SU-DHL-6 (cell line): ENCODE data around the gene SLC35B2.

Source experiments
- EZH2phosphoT487 ChIP-seq: fragments of 200-600 bp; sonication (generic), shearing (Covaris generic); conservative IDR thresholded peaks from 2 replicates; pipeline ENCODE4 v1.6.1; 2018; ENCODE audit warnings: mild to moderate bottlenecking, antibody characterized with exemption, low read length, moderate library complexity, mixed read lengths
- TF ChIP-seq, protein P1 (sequence below): fragments of 200-600 bp; sonication (generic); IDR thresholded peaks from one replicate; pipeline ENCODE4 v1.5.1; 2017; ENCODE audit warnings: antibody characterized with exemption, mild to moderate bottlenecking, low read length, moderate library complexity; ENCODE audit not compliant: insufficient read depth, poor library complexity, severe bottlenecking

DNA sequence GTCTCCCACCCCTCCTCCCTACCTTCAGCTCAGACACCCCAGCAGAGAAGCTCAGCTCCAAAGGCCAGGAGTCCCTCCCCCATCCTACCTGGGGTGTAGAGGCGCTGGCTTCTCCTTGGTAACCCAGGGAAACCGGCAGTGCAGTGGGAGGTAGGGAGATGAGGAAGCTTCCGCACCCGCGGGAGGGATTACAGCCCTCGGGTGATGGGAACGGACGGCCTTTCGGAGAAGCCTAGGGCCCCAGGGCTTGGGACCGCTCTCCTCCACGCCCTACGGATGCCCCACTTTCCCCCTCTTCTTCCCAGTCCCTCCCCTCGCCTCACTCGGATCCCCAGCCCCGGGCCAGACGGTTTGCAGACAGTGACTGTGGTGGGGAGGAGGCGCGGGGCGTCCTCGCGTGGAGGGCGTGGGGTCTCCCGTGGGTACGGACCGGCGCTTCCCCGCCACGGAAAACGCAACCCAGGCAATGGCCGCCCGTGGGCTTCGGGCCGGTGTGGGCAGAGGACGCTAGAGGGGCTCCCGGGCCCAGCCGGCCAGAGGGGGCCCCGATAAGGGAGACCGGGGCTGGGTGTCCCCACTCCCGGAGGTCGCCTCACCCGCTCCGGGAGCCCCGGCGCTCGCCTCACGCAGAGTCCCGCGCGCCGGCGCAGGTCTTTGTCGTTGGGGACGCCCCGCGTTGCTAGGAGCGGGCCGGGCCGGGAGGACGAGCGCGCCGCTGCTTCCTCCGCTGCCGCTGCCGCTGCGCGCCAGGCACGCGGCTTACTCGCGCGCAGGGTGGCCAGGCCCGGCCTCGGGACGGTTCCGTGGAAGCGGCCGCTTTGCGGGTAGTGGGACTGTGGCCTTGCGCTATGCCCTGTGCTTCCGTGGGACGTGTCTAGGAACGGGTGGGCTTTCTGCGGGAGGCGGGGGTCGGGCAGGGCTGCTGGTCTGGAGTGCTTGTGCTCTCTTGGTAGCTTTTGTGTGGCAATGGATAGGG lies 40.0 kb upstream of the SLC35B2 start:
- TF ChIP-seq, protein P1, sequence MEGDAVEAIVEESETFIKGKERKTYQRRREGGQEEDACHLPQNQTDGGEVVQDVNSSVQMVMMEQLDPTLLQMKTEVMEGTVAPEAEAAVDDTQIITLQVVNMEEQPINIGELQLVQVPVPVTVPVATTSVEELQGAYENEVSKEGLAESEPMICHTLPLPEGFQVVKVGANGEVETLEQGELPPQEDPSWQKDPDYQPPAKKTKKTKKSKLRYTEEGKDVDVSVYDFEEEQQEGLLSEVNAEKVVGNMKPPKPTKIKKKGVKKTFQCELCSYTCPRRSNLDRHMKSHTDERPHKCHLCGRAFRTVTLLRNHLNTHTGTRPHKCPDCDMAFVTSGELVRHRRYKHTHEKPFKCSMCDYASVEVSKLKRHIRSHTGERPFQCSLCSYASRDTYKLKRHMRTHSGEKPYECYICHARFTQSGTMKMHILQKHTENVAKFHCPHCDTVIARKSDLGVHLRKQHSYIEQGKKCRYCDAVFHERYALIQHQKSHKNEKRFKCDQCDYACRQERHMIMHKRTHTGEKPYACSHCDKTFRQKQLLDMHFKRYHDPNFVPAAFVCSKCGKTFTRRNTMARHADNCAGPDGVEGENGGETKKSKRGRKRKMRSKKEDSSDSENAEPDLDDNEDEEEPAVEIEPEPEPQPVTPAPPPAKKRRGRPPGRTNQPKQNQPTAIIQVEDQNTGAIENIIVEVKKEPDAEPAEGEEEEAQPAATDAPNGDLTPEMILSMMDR, result no peak
- TF ChIP-seq EZH2phosphoT487, result no peak
